Liver (tissue), 9 donors: ENCODE data around the gene MAPT. TPM values are rescaled to one million over a fixed set of nuclear protein-coding genes. Genes with fewer than 3 reads are reported as not detected.

Source experiments
- DNase-seq: peaks from one replicate; pipeline ENCODE4 v3.0.0-alpha.2; 2017; ENCODE audit warnings: low spot score
- H3K27ac ChIP-seq, 2 donors: one replicate each; pipeline ENCODE4 v1.7.0; 2013; ENCODE audit warnings: inconsistent platforms in 2 of 2, low read length in 2 of 2, control low read depth in 1 of 2, low read depth in 1 of 2, mild to moderate bottlenecking in 1 of 2
- H3K27me3 ChIP-seq, 4 donors: one replicate each; pipeline versions ENCODE4 v1.6.1 to v1.7.0; 2013; ENCODE audit warnings: low read length in 3 of 4, inconsistent platforms in 1 of 4, mild to moderate bottlenecking in 1 of 4, moderate library complexity in 1 of 4; ENCODE audit not compliant: control insufficient read depth in 4 of 4, insufficient read depth in 4 of 4
- H3K36me3 ChIP-seq, 4 donors: one replicate each; pipeline versions ENCODE4 v1.6.1 to v1.7.0; 2013; ENCODE audit warnings: low read length in 3 of 4, mild to moderate bottlenecking in 3 of 4, low read depth in 1 of 4, moderate library complexity in 1 of 4; ENCODE audit not compliant: control insufficient read depth in 4 of 4, insufficient read depth in 3 of 4
- H3K4me1 ChIP-seq, 4 donors: one replicate each; pipeline versions ENCODE4 v1.6.1 to v1.7.0; 2013; ENCODE audit warnings: low read length in 3 of 4, mild to moderate bottlenecking in 3 of 4, moderate library complexity in 1 of 4; ENCODE audit not compliant: control insufficient read depth in 4 of 4, insufficient read depth in 4 of 4
- H3K4me3 ChIP-seq, 3 donors: one replicate each; pipeline versions ENCODE4 v1.6.1 to v1.7.0; 2013; ENCODE audit warnings: low read length in 3 of 3, control low read depth in 1 of 3, low read depth in 1 of 3, mild to moderate bottlenecking in 1 of 3
- H3K9ac ChIP-seq, 2 donors: one replicate each; pipeline ENCODE4 v1.7.0; 2013; ENCODE audit warnings: low read length in 2 of 2, mild to moderate bottlenecking in 2 of 2, moderate library complexity in 2 of 2, control low read depth in 1 of 2, low read depth in 1 of 2
- H3K9me3 ChIP-seq, 4 donors: one replicate each; pipeline versions ENCODE4 v1.6.1 to v1.7.0; 2013; ENCODE audit warnings: low read length in 3 of 4; ENCODE audit not compliant: control insufficient read depth in 4 of 4
- ATF3 ChIP-seq: IDR thresholded peaks from 2 replicates; pipeline ENCODE4 v1.6.1; 2016; ENCODE audit warnings: antibody characterized with exemption
- CTCF ChIP-seq: fragments of 150-350 bp; IDR thresholded peaks from 2 replicates; pipeline ENCODE4 v1.5.1; 2017; ENCODE audit warnings: improper control_type of control experiment, low read depth, low read length; ENCODE audit not compliant: missing input control
- EGR1 ChIP-seq, 2 donors: IDR thresholded peaks; 2 replicates each; pipeline ENCODE4 v1.6.1; 2016 to 2018; ENCODE audit warnings: antibody characterized with exemption in 2 of 2, low read depth in 2 of 2
- FOXA1 ChIP-seq: IDR thresholded peaks from 2 replicates; pipeline ENCODE4 v1.6.1; 2016; ENCODE audit warnings: antibody characterized with exemption
- FOXA2 ChIP-seq: IDR thresholded peaks from 2 replicates; pipeline ENCODE4 v1.6.1; 2016; ENCODE audit warnings: antibody characterized with exemption
- GABPA ChIP-seq, 2 donors: IDR thresholded peaks in 1 of 2; conservative IDR thresholded peaks in 1 of 2; 2 replicates each; pipeline ENCODE4 v1.6.1; 2016; ENCODE audit warnings: antibody characterized with exemption in 2 of 2, mild to moderate bottlenecking in 1 of 2, moderate library complexity in 1 of 2
- HNF4A ChIP-seq, 2 donors: conservative IDR thresholded peaks; 2 replicates each; pipeline ENCODE4 v1.6.1; 2016; ENCODE audit warnings: antibody characterized with exemption in 2 of 2, mild to moderate bottlenecking in 2 of 2
- HNF4G ChIP-seq: IDR thresholded peaks from 2 replicates; pipeline ENCODE4 v1.6.1; 2016; ENCODE audit warnings: antibody characterized with exemption
- JUND ChIP-seq, 2 donors: IDR thresholded peaks; 2 replicates each; pipeline ENCODE4 v1.6.1; 2016; ENCODE audit warnings: antibody characterized with exemption in 2 of 2
- MAX ChIP-seq: IDR thresholded peaks from 2 replicates; pipeline ENCODE4 v1.6.1; 2016; ENCODE audit warnings: antibody characterized with exemption
- NR2F2 ChIP-seq: IDR thresholded peaks from 2 replicates; pipeline ENCODE4 v1.6.1; 2016; ENCODE audit warnings: antibody characterized with exemption
- RAD21 ChIP-seq, 2 donors: IDR thresholded peaks; 2 replicates each; pipeline ENCODE4 v1.6.1; 2016; ENCODE audit warnings: antibody characterized with exemption in 2 of 2, mild to moderate bottlenecking in 2 of 2
- REST ChIP-seq: IDR thresholded peaks from 2 replicates; pipeline ENCODE4 v1.6.1; 2016; ENCODE audit warnings: antibody characterized with exemption, mild to moderate bottlenecking
- RXRA ChIP-seq, 2 donors: IDR thresholded peaks; 2 replicates each; pipeline ENCODE4 v1.6.1; 2017 to 2018; ENCODE audit warnings: antibody characterized with exemption in 2 of 2, mild to moderate bottlenecking in 1 of 2
- SP1 ChIP-seq: IDR thresholded peaks from 2 replicates; pipeline ENCODE4 v1.6.1; 2018; ENCODE audit warnings: antibody characterized with exemption, mild to moderate bottlenecking
- TAF1 ChIP-seq: conservative IDR thresholded peaks from 2 replicates; pipeline ENCODE4 v1.6.1; 2016; ENCODE audit warnings: antibody characterized with exemption, mild to moderate bottlenecking
- YY1 ChIP-seq: IDR thresholded peaks from 2 replicates; pipeline ENCODE4 v1.6.1; 2016; ENCODE audit warnings: antibody characterized with exemption, mild to moderate bottlenecking
- WGBS: extraction: QIAGEN DNeasy Blood & Tissue Kit; methylation state at CpG from one replicate; pipeline ENCODE4 v1.1.7; 2013; 5-methylcytosine and 5-hydroxymethylcytosine counted together
- polyA plus RNA-seq, 2 donors: library from polyadenylated mRNA; stranded (reverse) in 1 of 2; unstranded in 1 of 2; fragments of 200-250 nt in 1 of 2; fragments of >200 nt in 1 of 2; fragmentation: Nextera tagmentation in 1 of 2; extraction: Ambion mirVana in 1 of 2; gene quantifications; one replicate each; pipeline versions ENCODE4 v1.2.1 to v1.2.3, GENCODE V29; 2013 to 2015
- total RNA-seq, 2 donors: library from RNA; depleted of rRNA; stranded (reverse); fragments of >200 nt; gene quantifications; one replicate each; pipeline ENCODE4 v1.2.3, GENCODE V29; 2014
- TF ChIP-seq, protein P1 (sequence below): IDR thresholded peaks from 2 replicates; pipeline ENCODE4 v1.6.1; 2016; ENCODE audit warnings: antibody characterized with exemption
- donor health status: healthy.
- donor health status: healthy.
- donor health status: healthy.
- donor health status: healthy.
- donor health status: healthy.

MAPT gene
- total and polyA plus RNA-seq, 4 donors: 0.05 to 0.67 (median 0.27) TPM

GRCh38 chr17:45847747-45848146 lies 46.6 kb upstream of the MAPT start:
- 82% methylated on average over 5 of the region's 5 CpGs for WGBS
- no peak overlapping the region for H3K9ac ChIP-seq
- no peaks in the 10 kb centered on the region for H3K9me3 ChIP-seq
- H3K27ac ChIP-seq: no peak overlapping the region
- H3K4me1 ChIP-seq: no peaks in the 10 kb centered on the region
- no peak overlapping the region for H3K4me3 ChIP-seq
- DNase-seq: no peak
- H3K36me3 ChIP-seq: no peaks in the 10 kb centered on the region
- TF ChIP-seq RAD21 (IDR thresholded peaks at IDR 0.05): no peak
- no peak for TF ChIP-seq REST
- no peak for TF ChIP-seq JUND (IDR thresholded peaks at IDR 0.05)
- TF ChIP-seq GABPA (IDR thresholded peaks at IDR 0.05 in 1 of 2, conservative IDR thresholded peaks at IDR 0.05 in 1 of 2): no peak
- TF ChIP-seq MAX: no peak
- TF ChIP-seq HNF4G: no peak
- no peak for TF ChIP-seq TAF1
- no peak for TF ChIP-seq EGR1 (IDR thresholded peaks at IDR 0.05; ENCODE audit: low read depth in 2 of 2)
- no peak for TF ChIP-seq FOXA1
- TF ChIP-seq HNF4A (conservative IDR thresholded peaks at IDR 0.05): no peak
- no peak for TF ChIP-seq SP1
- TF ChIP-seq CTCF: no peak
- TF ChIP-seq RXRA (IDR thresholded peaks at IDR 0.05): no peak
- TF ChIP-seq YY1: no peak
- TF ChIP-seq ATF3: no peak
- TF ChIP-seq FOXA2: no peak
- TF ChIP-seq NR2F2: no peak
- TF ChIP-seq, protein P1, sequence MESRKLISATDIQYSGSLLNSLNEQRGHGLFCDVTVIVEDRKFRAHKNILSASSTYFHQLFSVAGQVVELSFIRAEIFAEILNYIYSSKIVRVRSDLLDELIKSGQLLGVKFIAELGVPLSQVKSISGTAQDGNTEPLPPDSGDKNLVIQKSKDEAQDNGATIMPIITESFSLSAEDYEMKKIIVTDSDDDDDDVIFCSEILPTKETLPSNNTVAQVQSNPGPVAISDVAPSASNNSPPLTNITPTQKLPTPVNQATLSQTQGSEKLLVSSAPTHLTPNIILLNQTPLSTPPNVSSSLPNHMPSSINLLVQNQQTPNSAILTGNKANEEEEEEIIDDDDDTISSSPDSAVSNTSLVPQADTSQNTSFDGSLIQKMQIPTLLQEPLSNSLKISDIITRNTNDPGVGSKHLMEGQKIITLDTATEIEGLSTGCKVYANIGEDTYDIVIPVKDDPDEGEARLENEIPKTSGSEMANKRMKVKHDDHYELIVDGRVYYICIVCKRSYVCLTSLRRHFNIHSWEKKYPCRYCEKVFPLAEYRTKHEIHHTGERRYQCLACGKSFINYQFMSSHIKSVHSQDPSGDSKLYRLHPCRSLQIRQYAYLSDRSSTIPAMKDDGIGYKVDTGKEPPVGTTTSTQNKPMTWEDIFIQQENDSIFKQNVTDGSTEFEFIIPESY: no peak
- H3K27me3 ChIP-seq: no peaks in the 10 kb centered on the region

- Histone ChIP-seq H3K4me3 (no peak overlapping the region), H3K9me3 (no peaks in the 10 kb centered on the region), H3K27ac (no peak overlapping the region), H3K9ac (no peak overlapping the region), H3K36me3 (no peaks in the 10 kb centered on the region), H3K4me1 (no peaks in the 10 kb centered on the region), H3K27me3 (no peaks in the 10 kb centered on the region)
- 93% methylated on average over 9 of the region's 9 CpGs for WGBS
- no peak for DNase-seq
- TF ChIP-seq JUND (IDR thresholded peaks at IDR 0.05) (no peak), NR2F2 (no peak), EGR1 (IDR thresholded peaks at IDR 0.05; ENCODE audit: low read depth in 2 of 2) (no peak), FOXA2 (no peak), HNF4A (conservative IDR thresholded peaks at IDR 0.05) (no peak), GABPA (IDR thresholded peaks at IDR 0.05 in 1 of 2, conservative IDR thresholded peaks at IDR 0.05 in 1 of 2) (no peak), RAD21 (IDR thresholded peaks at IDR 0.05) (no peak), TAF1 (no peak), ATF3 (no peak), YY1 (no peak)
- TF ChIP-seq, protein P1: no peak
These were observed 45.9 kb upstream of the MAPT start for GRCh38 chr17:45848405-45848804.
